ENCODE results near the gene PARD3.
"Not testable (repeated sequence)": the region's sequence is repeated elsewhere in the genome, so short reads cannot be mapped to it uniquely, and the experiment has no call there.

PARD3 gene

DNA sequence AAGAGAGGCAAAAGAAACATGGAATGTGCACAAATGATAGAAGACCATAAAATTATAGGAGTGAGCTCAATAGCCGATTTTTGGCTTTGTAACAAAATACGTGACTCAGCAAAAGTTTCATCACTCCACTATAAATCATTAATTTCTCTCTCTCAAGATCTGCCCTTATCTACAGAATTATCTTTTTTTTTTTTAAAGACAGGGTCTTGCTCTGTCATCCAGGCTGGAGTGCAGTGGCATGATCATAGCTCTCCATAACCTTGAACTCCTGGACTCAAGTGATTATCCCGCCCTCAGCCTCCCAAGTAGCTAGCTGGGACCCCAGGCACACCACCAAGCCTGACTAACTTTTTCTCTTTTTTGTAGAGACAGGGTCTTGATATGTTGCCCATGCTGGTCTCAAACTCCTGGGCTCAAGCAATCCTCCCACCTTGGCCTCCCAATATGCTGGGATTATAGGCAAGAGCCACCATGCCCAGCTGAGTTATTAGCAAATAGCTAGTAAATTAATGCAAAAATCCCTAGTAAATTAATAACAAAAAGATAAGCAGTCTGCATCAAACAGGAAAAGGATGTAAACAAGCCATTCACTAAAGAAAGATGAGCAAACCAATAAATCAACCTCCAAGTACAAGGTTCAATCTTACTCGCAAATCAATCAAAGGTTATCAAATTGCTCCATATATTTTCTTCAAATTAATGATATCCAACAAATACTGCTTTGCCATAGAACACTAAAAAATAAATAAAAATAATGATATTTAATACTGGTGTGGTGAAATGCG is 450.7 kb downstream of the PARD3 start:
- DNase-seq = no peak

- DNase-seq = no peak
Measured at GRCh38 chr10:34360984-34361383, 454.1 kb downstream of the PARD3 start.

- DNase-seq = no peak
Measured at GRCh38 chr10:34359435-34359813, 455.7 kb downstream of the PARD3 start.

GRCh38 chr10:34358729-34359434 is 456.2 kb downstream of the PARD3 start:
- no peak for DNase-seq

DNA sequence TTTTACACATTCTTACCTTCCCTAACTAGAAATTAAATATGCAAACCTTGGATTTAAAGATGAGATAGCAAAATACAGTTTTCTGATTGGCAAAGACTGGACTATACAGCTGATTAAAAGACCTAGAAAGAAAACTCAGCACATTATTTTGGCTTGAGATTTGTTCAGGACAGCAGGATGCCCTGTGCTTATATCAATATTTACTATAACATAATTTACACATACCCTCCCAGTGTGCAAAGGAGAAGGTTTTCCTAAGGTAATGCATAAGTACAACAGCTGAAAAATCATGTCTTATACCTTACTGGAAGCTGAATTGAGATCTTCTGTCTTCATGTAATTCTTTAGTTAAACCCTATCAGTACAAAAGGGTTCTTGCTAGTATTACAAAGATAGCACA is 458.6 kb downstream of the PARD3 start:
- DNase-seq = no peak

- not testable (repeated sequence) for DNase-seq
Measured at GRCh38 chr10:34353530-34353929, 461.6 kb downstream of the PARD3 start.

DNA sequence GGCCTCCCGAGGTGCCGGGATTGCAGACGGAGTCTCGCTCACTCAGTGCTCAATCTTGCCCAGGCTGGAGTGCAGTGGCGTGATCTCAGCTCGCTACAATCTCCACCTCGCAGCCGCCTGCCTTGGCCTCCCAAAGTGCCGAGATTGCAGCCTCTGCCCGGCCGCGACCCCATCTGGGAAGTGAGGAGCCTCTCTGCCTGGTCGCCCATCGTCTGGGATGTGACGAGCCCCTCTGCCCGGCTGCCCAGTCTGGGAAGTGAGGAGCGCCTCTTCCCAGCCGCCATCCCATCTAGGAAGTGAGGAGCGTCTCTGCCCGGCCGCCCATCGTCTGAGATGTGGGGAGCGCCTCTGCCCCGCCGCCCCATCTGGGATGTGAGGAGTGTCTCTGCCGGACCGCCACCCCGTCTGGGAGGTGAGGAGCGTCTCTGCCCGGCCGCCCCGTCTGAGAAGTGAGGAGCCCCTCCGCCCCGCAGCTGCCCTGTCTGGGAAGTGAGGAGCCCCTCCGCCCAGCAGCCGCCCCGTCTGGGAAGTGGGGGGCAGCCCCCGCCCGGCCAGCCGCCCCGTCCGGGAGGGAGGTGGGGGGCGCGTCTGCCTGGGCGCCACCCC is 462.4 kb downstream of the PARD3 start:
- DNase-seq = not testable (repeated sequence)

GRCh38 chr10:34351161-34351560 is 463.9 kb downstream of the PARD3 start:
- DNase-seq = no peak

GRCh38 chr10:34348917-34349485 is 466.1 kb downstream of the PARD3 start:
- no peak for DNase-seq

GRCh38 chr10:34348021-34348420 is 467.1 kb downstream of the PARD3 start:
- no peak for DNase-seq

DNA sequence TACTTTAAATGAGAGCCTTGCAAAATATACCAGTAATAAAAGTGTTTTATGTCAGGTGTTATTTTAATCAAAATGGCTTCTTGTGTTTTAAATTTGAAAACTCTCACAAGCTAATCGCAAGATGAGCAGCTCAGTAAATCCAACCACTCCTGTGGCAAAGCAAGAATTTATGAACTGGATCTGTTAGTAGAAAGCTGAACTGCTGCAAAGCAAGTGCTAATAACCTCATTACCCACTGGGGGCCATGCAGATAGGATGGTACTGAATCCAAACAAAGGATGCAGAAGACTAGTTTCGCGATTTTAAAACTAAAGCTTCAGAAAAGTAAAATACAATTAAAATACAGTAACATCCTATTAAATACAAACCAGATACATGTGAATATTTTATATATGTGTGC is 468.0 kb downstream of the PARD3 start:
- no peak for DNase-seq

- DNase-seq = no peak
Measured at GRCh38 chr10:34346516-34347100, 468.5 kb downstream of the PARD3 start.

DNA sequence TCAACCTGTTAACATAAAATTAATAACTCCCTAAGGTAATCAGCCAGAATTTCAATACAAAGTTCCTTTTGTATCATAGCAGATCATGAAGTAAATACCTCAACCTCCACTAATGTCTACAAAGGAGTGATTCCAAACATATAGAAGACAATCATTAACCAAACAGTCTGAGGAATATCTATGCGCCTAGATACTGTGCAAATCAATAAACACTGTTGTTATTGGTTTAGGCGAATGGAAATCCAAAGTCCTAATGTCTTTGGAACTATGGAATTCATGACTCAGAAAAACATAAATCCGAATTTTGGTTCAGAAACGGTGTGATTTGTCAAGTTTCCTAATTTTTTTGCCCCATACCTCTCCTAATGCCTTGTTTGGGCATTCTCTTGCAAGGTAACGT is 469.7 kb downstream of the PARD3 start:
- DNase-seq = no peak

GRCh38 chr10:34343764-34344163 is 471.3 kb downstream of the PARD3 start:
- no peak for DNase-seq

- no peak for DNase-seq
Measured at GRCh38 chr10:34341473-34341872, 473.6 kb downstream of the PARD3 start.

DNA sequence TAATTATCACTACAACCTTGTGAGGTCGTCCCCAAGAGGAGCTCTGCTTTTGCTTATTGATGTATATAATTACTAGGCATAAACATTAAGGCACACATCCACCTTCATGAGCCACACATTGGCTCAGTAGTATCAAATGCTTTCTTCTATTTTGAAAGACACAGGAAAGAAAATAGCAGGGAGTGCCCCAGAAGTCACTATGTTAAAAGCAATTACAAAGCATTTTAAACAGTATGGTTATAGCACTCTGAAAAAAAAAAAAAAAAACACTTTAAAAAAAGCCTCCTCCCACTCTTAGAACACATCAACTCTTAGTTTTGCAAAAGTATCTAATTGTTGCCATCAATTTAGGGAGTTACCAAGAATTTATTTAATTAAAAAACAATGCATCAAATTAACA is 474.2 kb downstream of the PARD3 start:
- DNase-seq = no peak

- DNase-seq = no peak
Measured at GRCh38 chr10:34339816-34340553, 475.1 kb downstream of the PARD3 start.

- no peak for DNase-seq
Measured at GRCh38 chr10:34337917-34338316, 477.2 kb downstream of the PARD3 start.

GRCh38 chr10:34335960-34336690 is 479.0 kb downstream of the PARD3 start:
- DNase-seq = no peak

GRCh38 chr10:34334908-34335307 is 480.2 kb downstream of the PARD3 start:
- no peak for DNase-seq

- DNase-seq = no peak
Measured at GRCh38 chr10:34333513-34333912, 481.6 kb downstream of the PARD3 start.

GRCh38 chr10:34327184-34327583 is 487.9 kb downstream of the PARD3 start:
- DNase-seq = no peak

Data from SHP77 treated with DMSO at 0.1 percent for 48 hours (cell line).